ENCODE results near the gene ITGAE.

GRCh38 chr17:3777366-3778120, 23.4 kb downstream of the ITGAE start:
- no peak for TF ChIP-seq CTCF (IDR thresholded peaks at IDR 0.05)
- TF ChIP-seq POLR2A (IDR thresholded peaks at IDR 0.05), result no peak
